GM18507 (cell line): Measurements from ENCODE around the gene ROBO4.

Experiments
- DNase-seq: peaks from one replicate; pipeline ENCODE4 v3.0.0; 2011; ENCODE audit warnings: low read depth; ENCODE audit not compliant: insufficient read length; ENCODE audit errors: extremely low spot score
- FAIRE-seq: peaks from 2 replicates; lab custom pipeline; 2011; peaks lifted over from hg19 to GRCh38; lab: Jason Lieb, UNC

ROBO4 gene

DNA sequence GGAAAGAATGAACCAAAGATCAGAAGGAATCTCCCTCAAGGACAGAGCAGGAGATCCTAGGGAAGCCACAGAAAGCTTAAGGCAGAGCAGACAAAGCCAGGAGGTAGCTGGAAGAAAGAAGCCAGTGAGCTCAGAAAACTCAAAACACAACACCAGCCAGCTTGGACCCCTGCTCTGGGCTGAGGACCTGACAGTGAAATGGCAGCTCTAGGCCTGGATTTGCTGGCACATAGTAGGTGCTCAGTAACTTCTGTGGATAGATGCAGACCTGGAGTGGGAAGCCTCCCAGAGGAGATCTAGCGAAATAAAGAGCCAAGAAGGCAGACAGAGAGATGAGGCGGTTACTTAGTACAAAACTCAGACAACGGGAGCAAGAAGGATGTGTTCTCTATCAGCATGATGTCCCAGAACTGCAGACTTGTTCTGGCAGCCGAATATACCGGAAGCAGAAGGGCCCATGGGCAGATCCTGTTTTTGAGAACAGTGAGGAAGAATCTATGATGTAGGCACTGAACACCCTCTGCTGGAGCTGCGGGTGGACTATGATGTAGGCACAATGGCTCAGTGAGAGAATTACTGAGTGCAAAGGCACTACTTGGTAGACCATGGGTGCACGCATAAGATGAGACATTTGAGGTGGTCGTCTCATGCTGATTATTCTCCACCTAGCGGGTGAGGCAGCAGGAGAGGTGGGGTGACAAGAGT lies 4.8 kb downstream of the ROBO4 start:
- FAIRE-seq (no peak), DNase-seq (no peak)

DNA sequence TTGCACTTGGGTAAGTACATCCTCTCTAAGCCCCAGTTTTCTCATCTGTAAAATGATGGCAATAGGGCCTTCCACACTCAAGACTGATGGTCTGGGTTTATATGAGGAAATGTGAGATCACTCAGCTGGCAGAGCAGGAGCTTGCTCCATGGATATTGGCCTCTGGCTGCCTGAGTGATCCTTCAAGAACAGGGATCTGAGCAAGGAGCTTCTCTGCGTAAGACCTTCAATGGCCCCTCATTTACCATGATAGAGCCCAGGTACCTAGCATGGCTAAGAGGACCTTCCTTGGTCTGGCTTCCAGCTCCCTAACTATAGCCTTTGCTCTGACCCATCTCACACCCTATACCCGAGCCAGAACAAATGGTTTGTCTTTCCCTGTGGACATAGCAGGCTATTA lies 5.5 kb downstream of the ROBO4 start:
- FAIRE-seq (no peak), DNase-seq (no peak)

- no peak for FAIRE-seq
- no peak for DNase-seq
These were observed 6.2 kb downstream of the ROBO4 start for GRCh38 chr11:124891373-124891861.

GRCh38 chr11:124890683-124891372 lies 6.8 kb downstream of the ROBO4 start:
- FAIRE-seq = no peak
- DNase-seq = no peak

DNA sequence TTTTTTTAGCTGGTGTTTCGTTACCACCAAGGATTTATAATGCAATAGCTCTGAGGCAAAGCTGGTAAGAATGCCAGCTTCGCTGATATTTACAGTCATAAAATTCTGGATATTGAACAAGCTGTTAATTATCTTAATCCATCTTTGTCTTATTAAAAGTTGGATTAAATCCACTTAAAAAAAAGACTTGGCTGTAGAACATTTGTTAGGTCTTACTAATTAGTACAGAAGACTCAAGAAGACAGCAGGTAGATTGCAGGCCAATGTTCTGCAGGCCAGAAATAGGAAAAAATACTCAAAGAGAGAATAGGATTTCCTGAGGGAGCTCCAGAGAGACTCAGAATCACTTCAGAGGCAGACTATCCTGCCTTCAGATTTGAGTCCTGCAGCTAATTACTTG lies 7.5 kb downstream of the ROBO4 start:
- FAIRE-seq (no peak), DNase-seq (no peak)

GRCh38 chr11:124889191-124890091 lies 8.2 kb downstream of the ROBO4 start:
- FAIRE-seq (no peak), DNase-seq (no peak)

- FAIRE-seq (no peak), DNase-seq (no peak)
These were observed 10.0 kb downstream of the ROBO4 start for GRCh38 chr11:124887667-124888013.

DNA sequence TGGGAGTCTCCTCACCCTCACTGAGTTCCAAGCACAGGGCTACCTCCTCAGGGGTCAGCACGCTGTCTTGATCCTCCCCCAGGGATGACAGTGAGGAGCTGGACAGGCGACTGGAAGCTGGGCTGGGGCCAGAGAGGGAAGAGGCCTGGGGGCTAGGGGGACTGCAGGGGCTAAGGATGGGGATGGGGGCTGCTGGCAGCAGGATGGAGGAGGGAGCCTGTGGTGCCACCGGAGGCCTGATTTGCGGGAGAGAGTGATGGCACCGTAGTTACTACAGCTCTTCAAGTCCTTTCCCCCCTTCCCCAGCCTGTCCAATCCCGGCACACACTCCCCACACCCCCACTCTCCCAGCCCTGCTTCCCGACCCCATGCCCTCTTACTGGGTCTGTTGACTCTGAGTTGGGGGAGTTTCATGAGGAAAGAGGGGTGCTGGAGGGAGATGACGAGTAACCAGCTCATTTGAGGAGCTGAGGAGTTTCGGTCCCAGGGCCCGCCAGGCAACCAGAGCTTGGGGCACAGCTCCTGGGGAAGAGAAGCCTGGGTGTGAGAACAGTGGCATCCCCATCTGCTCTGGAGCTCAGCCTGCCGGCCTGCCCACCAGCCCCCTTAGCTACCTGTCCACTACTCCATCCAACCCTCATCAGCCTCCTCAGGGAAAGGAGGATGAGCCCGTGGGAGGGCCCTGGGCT lies 10.5 kb downstream of the ROBO4 start:
- DNase-seq = no peak
- FAIRE-seq = no peak

- DNase-seq (no peak), FAIRE-seq (no peak)
These were observed 11.2 kb downstream of the ROBO4 start for GRCh38 chr11:124886476-124886875.

- DNase-seq (no peak), FAIRE-seq (no peak)
These were observed 12.7 kb downstream of the ROBO4 start for GRCh38 chr11:124884869-124885479.

DNA sequence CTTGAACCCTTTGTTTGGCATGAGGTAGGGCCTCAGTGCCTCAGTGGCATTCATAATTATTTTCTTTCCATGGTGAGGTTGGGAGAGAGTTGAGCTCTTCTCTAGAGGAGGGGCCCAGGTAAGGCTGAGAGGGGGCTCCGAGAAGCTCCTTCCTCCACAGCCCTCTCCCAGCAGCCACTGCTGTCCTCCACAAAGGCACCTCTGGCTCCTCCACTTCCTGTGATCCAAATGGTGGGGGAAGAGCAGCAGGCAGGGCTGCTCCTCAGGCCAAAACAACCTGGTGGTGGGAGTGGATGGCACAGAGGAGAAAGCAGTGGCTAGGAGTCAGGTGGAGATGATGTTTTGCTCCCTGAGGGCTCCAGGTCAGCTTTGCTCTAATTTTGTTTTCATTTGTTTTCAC lies 13.3 kb downstream of the ROBO4 start:
- DNase-seq = no peak

GRCh38 chr11:124882339-124883071 lies 15.2 kb downstream of the ROBO4 start:
- DNase-seq = no peak
- no peak for FAIRE-seq

More for the DNA sequence above, 13.3 kb downstream of the ROBO4 start:
- FAIRE-seq = no peak

- DNase-seq = no peak
- no peak for FAIRE-seq
These were observed 16.7 kb downstream of the ROBO4 start for GRCh38 chr11:124880958-124881357.

DNA sequence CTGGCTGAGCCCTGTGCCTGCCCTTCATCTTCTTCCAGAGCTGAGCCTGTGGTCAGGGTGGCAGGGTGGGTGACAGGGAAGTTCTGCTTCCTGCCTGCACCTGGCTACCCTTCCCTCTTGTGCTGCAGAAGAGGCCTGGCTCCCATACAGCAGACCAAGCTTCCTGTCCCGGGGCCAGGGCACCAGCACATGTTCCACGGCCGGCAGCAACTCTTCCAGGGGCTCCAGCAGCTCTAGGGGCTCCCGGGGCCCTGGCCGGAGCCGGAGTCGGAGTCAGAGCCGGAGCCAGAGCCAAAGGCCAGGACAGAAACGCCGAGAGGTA lies 17.4 kb downstream of the ROBO4 start:
- FAIRE-seq (no peak), DNase-seq (no peak)

- DNase-seq (no peak), FAIRE-seq (no peak)
These were observed 18.0 kb downstream of the ROBO4 start for GRCh38 chr11:124879493-124880289.

- FAIRE-seq (no peak), DNase-seq (no peak)
These were observed 18.7 kb downstream of the ROBO4 start for GRCh38 chr11:124878759-124879492.
